Measurements from ENCODE around the gene BIN2. TPM values are rescaled to one million over a fixed set of nuclear protein-coding genes. Genes with fewer than 3 reads are reported as not detected.

BIN2 gene
- total RNA-seq, 1 experiment from 2014 or later: not detected

GRCh38 chr12:51364001-51364400, 40.0 kb upstream of the BIN2 start:
- H3K23me2 ChIP-seq (ENCODE audit: insufficient read length, low read depth, low read length, poor library complexity, severe bottlenecking): no peaks in the 10 kb centered on the region
- no peak overlapping the region for H3K4me2 ChIP-seq (ENCODE audit: insufficient read depth, insufficient read length, low read length)
- H2BK20ac ChIP-seq (ENCODE audit: low read depth, low read length, poor library complexity, severe bottlenecking): no peak overlapping the region
- no peaks in the 10 kb centered on the region for H3K27me3 ChIP-seq (ENCODE audit: insufficient read depth, low read length)
- H3K9ac ChIP-seq (ENCODE audit: extremely low read depth, insufficient read length, low read length): no peak overlapping the region
- no peak overlapping the region for H4K8ac ChIP-seq (replicated peaks; ENCODE audit: insufficient read length, low read depth, low read length)
- Mint-ChIP-seq H3K27ac (no peak overlapping the region), H3K9me3 (no peaks in the 10 kb centered on the region), H3K36me3 (ENCODE audit: insufficient read depth in 1 of 3, low read depth in 3 of 3) (peaks cover 0 to 19% (median 16%) of the 10 kb centered on the region in 3 experiments; a peak in 4 of 7 replicates), H3K27me3 (ENCODE audit: low read depth) (no peaks in the 10 kb centered on the region), H3K4me1 (peaks cover 3 to 11% of the 10 kb centered on the region in 2 experiments; a peak in 3 of 4 replicates), H3K4me3 (no peak overlapping the region)
- H2BK5ac ChIP-seq (ENCODE audit: insufficient read length, low read length): no peak overlapping the region
- no peak overlapping the region for H2BK120ac ChIP-seq (ENCODE audit: low read depth, low read length, poor library complexity, severe bottlenecking)
- no peak overlapping the region for H2BK15ac ChIP-seq (ENCODE audit: low read depth, low read length)
- H3K4ac ChIP-seq (ENCODE audit: low read depth, low read length): no peak overlapping the region
- DNase-seq: no peak
- H3K56ac ChIP-seq (ENCODE audit: insufficient read length, low read depth, low read length): no peak overlapping the region
- H3K23ac ChIP-seq (ENCODE audit: insufficient read length, low read depth, low read length): no peak overlapping the region
- no peaks in the 10 kb centered on the region for H3K79me1 ChIP-seq (ENCODE audit: insufficient read depth, low read depth, low read length, poor library complexity, severe bottlenecking)
- no peak overlapping the region for H4K5ac ChIP-seq (ENCODE audit: insufficient read length, low read depth, low read length)
- no peak overlapping the region for H3K18ac ChIP-seq (ENCODE audit: insufficient read length, low read depth, low read length)
- no peak overlapping the region for H3K27ac ChIP-seq (ENCODE audit: insufficient read length, low read depth, low read length)
- no peak overlapping the region; the same call in 1 of the 2 replicates for H3K14ac ChIP-seq (ENCODE audit: insufficient read depth, low read length)
- no peaks in the 10 kb centered on the region for H3K9me3 ChIP-seq (ENCODE audit: control insufficient read depth, low read depth, low read length)
- H4K91ac ChIP-seq (ENCODE audit: insufficient read length, low read depth, low read length): no peak overlapping the region
- H3K79me2 ChIP-seq (ENCODE audit: insufficient read depth, low read length): no peaks in the 10 kb centered on the region
- no peak for TF ChIP-seq CTCF (conservative IDR thresholded peaks at IDR 0.05)
- H2AFZ ChIP-seq (ENCODE audit: low read length): no peak overlapping the region
- H4K20me1 ChIP-seq (ENCODE audit: control insufficient read depth, insufficient read depth, insufficient read length): no peaks in the 10 kb centered on the region
- H2BK12ac ChIP-seq (ENCODE audit: insufficient read length, low read depth, low read length): no peak overlapping the region
- H2AK5ac ChIP-seq (ENCODE audit: insufficient read length, low read length): no peak overlapping the region
- WGBS (ENCODE audit: extremely low coverage, insufficient read length, low lambda C conversion rate): no CpG with 5 or more reads among the region's 11 CpGs
- no peaks in the 10 kb centered on the region for H3K4me1 ChIP-seq (ENCODE audit: insufficient read depth, low read length)
- H3T11ph ChIP-seq (ENCODE audit: low read length): no peak overlapping the region
